Measurements from ENCODE around the gene NAV2. TPM values are rescaled to one million over a fixed set of nuclear protein-coding genes. Genes with fewer than 3 reads are reported as not detected.

The NAV2 gene
- total RNA-seq, 1 experiment from 2014 or later, result 2.1 TPM

DNA sequence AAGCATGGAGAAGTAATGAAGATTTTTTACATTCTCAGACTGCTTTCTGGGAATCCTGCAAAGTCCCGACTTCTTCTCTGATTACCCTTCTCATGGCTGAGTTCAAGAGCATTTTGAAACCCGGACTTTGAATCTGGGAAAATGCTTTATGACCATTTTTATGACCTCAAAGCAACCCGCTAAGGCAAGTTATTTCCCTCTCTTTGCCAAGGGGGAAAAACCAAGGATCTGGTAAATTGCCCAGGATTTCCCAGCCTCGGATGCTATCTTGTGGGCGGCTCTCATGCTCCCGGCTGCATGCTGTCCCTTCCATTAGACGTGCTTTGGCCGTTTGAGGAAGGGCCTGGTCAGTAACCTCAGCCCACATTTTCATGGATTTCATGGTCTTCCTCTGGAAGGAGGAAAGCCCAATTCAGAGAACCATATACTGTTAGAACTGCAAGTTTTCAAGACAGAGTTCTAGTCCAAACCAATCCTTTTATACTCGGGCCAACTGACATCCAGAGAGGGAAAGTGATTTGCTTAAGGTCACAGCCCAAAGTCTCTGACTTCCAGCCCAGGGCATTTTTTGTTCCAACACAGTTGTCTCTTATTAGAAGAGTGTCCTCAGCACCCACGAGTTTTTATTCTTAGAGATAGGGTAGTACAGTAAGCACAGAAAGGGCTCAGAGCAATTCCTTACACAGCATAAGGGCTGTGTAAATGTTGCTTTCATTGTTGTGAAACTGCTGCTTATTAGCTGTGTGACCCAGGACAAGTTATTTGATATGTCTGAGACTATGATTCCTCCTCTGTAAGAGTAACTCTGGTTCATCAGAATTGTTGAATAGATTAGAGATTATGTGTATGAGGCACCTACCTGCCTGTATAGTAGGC is 77.4 kb downstream of the NAV2 start:
- no peaks in the 10 kb centered on the region for H4K20me1 ChIP-seq (ENCODE audit: insufficient read depth)
- H2AFZ ChIP-seq (ENCODE audit: low read depth, low read length, poor library complexity, severe bottlenecking), result no peak overlapping the region
- H3K27me3 ChIP-seq (ENCODE audit: insufficient read depth, low read length), result peaks cover 21% of the 10 kb centered on the region
- ATAC-seq (no peak), DNase-seq (ENCODE audit: low read depth, low spot score) (no peak)
- ChIA-PET POLR2A (no interaction called here), CTCF (interaction anchor here (1.3 kb wide), 1 partner anchor 226 kb away, joined by 3 read pairs; no protein-coding TSS in a partner anchor), RAD21 (ENCODE audit: low non-redundant PET in 1 of 2, low total read pairs in 2 of 2, uncharacterized antibody in 2 of 2, unreplicated experiment in 2 of 2) (no interaction called here)
- H3K9me2 ChIP-seq (ENCODE audit: insufficient read depth), result no peaks in the 10 kb centered on the region
- intact Hi-C loops (cut with micrococcal nuclease), result no loop called here
- H3K9ac ChIP-seq (ENCODE audit: low read length), result no peak overlapping the region
- no peaks in the 10 kb centered on the region for H3K9me3 ChIP-seq (ENCODE audit: control insufficient read depth in 1 of 2, insufficient read depth in 1 of 2, low read depth in 1 of 2, low read length in 2 of 2)
- no peaks in the 10 kb centered on the region for H3K36me3 ChIP-seq (ENCODE audit: control insufficient read depth in 1 of 2, insufficient read depth in 2 of 2, low read length in 2 of 2)
- TF ChIP-seq CBX3 (IDR thresholded peaks at IDR 0.05; ENCODE audit: low read depth) (no peak), ELF1 (IDR thresholded peaks at IDR 0.05; ENCODE audit: borderline replicate concordance, low read depth) (no peak)
- no peak overlapping the region for H3K27ac ChIP-seq (ENCODE audit: low read depth, low read length)
- no peak overlapping the region for H3K4me2 ChIP-seq (ENCODE audit: low read length)
- no TSS peak for BruUV-seq (replicated peaks)
- H3K4me3 ChIP-seq (replicated peaks in 1 of 2; ENCODE audit: low read depth in 1 of 2, low read length in 2 of 2), result no peak overlapping the region
- H3K79me2 ChIP-seq (ENCODE audit: insufficient read depth, low read length), result no peaks in the 10 kb centered on the region
- no peaks in the 10 kb centered on the region for H3K4me1 ChIP-seq (ENCODE audit: control insufficient read depth in 1 of 2, insufficient read depth in 2 of 2, low read length in 2 of 2)

DNA sequence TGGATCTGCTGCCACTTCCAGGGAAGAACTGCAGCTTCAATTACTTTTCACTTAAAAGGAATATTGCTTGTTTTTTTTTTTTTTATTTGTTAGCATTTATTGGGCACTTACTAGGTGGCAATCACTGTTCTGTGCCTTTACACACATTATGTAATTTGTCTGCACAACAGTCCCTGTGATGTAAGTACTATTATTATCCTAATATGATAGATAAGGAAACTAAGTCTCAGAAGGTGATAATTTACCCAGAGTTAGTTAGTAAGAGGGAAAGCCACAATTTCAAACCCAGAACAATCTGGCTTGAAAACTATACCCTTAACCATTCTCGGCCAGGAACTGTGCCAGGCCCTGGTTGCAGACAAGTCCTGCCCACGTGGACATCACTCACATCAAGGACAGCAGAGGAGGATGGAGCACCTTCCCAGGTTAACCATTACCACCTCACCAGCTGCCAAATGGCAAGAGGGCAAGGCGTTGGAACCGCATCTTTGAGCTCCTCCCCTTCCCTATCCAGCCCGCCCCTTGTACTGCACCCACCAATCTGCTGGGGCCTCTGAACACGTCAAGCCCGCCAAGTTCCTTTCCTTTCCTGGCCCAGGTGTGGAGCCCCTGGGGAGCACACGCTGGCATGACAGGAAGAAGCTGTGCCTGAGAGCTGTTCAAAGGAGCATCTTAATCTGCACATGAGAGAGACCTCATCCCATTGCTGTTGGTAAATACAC is 78.4 kb downstream of the NAV2 start:
- Histone ChIP-seq H3K4me3 (replicated peaks in 1 of 2; ENCODE audit: low read depth in 1 of 2, low read length in 2 of 2) (no peak overlapping the region), H3K27me3 (ENCODE audit: insufficient read depth, low read length) (peaks cover 18% of the 10 kb centered on the region), H3K4me2 (ENCODE audit: low read length) (0 out of 2 replicates have a peak overlapping the region, but pooled peaks have one; percentile 9), H3K9me2 (ENCODE audit: insufficient read depth) (no peaks in the 10 kb centered on the region), H2AFZ (ENCODE audit: low read depth, low read length, poor library complexity, severe bottlenecking) (no peak overlapping the region), H3K4me1 (ENCODE audit: control insufficient read depth in 1 of 2, insufficient read depth in 2 of 2, low read length in 2 of 2) (no peaks in the 10 kb centered on the region), H3K9ac (ENCODE audit: low read length) (no peak overlapping the region), H3K36me3 (ENCODE audit: control insufficient read depth in 1 of 2, insufficient read depth in 2 of 2, low read length in 2 of 2) (no peaks in the 10 kb centered on the region), H3K27ac (ENCODE audit: low read depth, low read length) (no peak overlapping the region), H3K79me2 (ENCODE audit: insufficient read depth, low read length) (no peaks in the 10 kb centered on the region), H3K9me3 (ENCODE audit: control insufficient read depth in 1 of 2, insufficient read depth in 1 of 2, low read depth in 1 of 2, low read length in 2 of 2) (no peaks in the 10 kb centered on the region), H4K20me1 (ENCODE audit: insufficient read depth) (no peaks in the 10 kb centered on the region)
- intact Hi-C loops (cut with micrococcal nuclease), result no loop called here
- no peak for TF ChIP-seq FOSL1 (IDR thresholded peaks at IDR 0.05; ENCODE audit: low read depth)
- no peak for TF ChIP-seq SIN3A (IDR thresholded peaks at IDR 0.05; ENCODE audit: low read depth)
- no peak for TF ChIP-seq JUND (IDR thresholded peaks at IDR 0.05)
- peak; percentile 95 for ATAC-seq
- no TSS peak for BruUV-seq (replicated peaks)
- ChIA-PET POLR2A (no interaction called here), RAD21 (ENCODE audit: low non-redundant PET in 1 of 2, low total read pairs in 2 of 2, uncharacterized antibody in 2 of 2, unreplicated experiment in 2 of 2) (no interaction called here), CTCF (interaction anchor here (1.3 kb wide), 1 partner anchor 227 kb away, joined by 3 read pairs; no protein-coding TSS in a partner anchor)
- DNase-seq (ENCODE audit: low read depth, low spot score), result no peak

Data from HCT116 (cell line).